ENCODE results near the gene ALOXE3.
"Not testable (repeated sequence)": the region's sequence is repeated elsewhere in the genome, so short reads cannot be mapped to it uniquely, and the experiment has no call there.

The ALOXE3 gene

DNA sequence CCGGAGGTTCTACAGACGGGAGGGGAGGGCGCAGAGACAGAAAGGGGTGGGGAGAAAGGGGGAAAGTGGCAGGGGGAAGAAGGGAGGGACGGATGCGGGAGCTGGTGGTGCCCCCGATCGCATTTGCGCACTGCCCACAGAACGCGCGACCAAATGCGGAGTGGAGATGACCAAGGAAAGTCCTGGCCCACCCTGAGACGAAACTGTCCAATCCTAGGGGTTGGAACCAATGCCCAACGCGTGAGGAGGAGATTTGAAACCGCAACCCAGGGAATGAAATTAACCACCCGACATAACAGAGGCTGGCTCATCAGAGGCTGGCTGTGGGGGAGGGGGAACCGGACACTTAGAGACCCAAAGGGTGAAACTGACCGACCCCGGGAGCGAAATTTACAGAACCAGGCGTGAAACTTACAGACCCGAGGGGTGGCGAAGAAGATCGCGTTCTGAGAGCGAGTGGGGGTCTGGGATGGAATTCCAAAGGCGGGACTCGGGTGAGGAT lies 4.2 kb upstream of the ALOXE3 start:
- no peak for DNase-seq (ENCODE audit: low read depth, low spot score)

DNA sequence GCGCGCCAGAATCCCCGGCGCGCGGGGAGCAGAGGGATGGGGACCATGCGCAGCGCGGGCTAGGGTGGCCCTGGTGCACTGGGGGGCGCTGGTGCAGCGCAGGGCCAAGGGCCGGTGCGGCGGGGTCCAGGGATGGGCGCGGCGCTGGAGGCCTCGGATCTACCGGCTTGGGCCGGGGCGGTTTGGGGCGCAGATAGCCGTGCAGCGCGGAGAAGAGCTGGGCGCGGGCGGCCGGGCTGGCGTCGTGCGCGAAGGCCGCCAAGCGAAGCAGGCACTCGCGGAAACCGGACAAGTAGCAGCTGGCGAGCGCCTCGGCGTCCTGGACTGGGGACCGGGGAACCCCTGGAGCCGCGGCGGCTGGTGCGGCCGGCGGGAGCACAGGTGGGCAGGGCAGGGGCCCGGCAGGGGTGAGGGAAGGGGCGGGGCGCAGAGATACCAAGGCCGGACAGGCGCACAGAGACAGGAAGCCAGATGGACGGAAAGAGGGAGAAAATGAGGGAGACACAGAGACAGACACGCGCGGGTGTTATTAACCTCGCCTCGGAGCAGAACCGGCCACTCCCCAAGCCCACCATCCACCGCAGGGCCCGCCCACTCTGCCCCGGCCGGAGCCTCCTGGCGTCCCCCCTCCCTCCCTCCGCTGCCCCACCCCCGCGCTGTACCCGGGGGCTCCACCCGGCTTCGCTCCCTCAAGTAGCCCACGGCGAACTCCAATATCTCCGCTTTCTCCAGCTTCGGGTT lies 3.5 kb upstream of the ALOXE3 start:
- no peak for DNase-seq (ENCODE audit: low read depth, low spot score)

DNA sequence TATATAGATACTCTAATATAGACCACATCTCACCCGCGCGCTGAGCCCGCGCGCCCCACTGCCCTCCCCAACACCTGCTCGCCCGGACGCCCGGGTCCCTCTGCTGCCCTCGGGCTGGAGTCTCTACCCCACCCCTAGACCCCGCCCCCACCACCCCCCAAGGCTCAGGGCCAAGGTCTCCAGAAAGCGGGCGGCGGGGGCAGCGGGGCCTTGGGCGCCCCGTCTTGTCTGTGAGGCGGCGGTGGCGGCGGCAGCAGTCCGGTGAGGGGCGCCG lies 3.0 kb upstream of the ALOXE3 start:
- no peak for DNase-seq (ENCODE audit: low read depth, low spot score)

DNA sequence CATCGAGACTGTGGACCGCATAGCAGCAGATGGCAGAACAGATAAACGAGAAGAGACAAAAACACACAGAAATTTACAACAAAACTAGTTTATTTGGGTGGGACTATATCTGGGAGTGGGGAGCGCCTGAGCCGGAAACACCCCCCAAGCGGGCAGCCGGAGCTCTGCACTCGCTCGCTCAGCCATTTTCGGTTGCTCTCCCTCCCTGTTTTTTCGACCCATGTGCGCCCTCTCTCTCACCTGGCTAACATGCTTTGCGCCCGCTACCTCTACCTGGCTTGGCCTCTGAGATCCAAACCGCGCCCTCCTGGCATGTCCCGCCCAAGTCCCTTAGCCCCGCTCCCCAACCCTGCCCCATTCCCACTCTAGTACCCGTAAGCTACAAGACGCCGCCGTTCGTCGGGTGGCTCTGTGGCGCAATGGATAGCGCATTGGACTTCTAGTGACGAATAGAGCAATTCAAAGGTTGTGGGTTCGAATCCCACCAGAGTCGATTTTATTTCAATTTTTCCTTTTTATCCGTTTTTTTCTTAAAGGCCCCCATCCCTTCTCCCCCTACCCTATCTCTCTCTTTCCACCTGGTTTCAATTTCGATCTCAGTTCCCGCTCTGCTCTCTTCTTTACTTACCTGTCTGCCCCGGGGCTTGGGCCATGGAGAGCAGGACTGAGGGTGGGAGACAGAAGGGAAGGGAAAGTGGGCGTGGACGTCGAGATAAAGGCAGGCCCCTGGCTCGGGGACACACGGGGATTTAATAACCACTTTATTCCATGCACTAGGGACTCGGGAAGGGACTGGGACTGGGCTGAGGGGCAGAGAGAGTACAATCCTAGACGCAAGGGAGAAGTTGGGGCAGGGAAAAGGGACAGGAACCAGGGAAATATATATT lies 2.4 kb upstream of the ALOXE3 start:
- DNase-seq (ENCODE audit: low read depth, low spot score) = peak; percentile 53

DNA sequence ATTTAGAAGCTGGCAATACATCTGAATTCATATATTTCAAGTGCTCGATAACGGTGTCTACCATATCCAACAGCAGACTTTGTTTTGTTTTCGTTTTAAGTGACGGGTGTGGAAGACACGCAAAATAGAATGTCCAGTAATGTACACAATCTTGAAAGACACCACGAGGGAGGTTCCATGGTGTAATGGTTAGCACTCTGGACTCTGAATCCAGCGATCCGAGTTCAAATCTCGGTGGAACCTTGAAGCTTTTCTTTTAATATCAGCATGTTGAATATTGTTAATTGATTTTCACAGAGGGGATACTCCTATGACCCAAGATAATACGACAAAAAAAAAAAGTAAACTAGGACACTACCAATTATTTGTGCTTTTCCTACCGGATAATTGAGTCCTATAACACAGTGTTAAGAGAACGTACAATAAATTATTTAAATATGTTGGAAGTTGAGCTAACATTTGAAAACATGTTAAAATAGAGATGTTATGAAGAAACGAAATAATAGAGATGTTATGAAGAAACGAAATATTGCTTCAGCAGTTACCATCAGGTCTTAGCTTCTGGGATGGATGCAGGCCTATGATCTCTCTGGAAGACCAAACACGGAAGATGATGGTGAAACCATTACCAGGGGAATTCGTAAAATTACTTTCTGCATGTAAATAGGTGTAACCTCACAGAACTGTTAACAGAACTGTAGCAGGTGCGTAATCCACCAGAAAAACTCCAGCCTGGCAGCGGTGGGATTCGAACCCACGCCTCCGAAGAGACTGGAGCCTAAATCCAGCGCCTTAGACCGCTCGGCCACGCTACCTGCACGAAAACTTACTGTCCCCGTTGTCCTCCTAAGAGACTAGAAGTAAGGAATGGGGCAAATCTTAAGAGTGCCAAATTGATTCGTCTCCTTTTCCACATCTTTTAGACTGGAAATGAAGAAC lies 1.5 kb upstream of the ALOXE3 start:
- DNase-seq (ENCODE audit: low read depth, low spot score) = peak; percentile 71

DNA sequence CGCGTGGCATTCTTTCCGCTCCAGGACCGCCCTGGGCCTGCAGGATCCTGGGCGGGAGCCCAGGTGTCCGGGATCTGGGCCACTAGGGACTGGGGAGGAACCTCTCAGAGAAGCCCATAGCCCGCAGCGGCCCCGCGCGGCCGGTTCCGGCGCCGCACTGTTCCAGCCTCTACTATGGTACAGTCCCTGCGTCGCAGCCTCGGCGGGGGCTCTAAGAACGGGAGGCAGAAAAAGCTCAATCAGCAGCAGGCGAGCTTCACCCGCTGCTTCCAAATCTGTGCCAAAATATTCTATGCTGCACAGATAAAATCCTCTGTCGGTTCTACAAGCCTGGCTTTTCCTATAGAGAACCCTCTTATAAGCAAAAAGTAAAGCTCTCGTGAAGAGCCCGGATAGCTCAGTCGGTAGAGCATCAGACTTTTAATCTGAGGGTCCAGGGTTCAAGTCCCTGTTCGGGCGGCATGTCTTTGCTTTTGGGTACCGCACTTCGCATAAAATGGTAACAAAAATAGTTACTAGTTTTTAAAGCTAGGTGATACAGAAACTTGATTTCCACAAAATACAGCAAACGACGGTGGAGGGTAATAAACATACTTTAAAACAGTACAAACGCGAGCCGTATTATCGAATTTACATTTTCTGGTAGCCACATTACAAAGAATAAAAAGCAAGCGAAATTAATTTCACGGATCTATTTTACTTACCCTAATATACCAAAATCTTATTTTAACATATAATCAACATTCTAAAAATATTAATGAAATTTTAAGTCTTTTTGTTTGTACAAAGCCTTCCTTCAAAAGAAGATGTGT lies 661 bp upstream of the ALOXE3 start:
- DNase-seq (ENCODE audit: low read depth, low spot score) = peak; percentile 64

DNA sequence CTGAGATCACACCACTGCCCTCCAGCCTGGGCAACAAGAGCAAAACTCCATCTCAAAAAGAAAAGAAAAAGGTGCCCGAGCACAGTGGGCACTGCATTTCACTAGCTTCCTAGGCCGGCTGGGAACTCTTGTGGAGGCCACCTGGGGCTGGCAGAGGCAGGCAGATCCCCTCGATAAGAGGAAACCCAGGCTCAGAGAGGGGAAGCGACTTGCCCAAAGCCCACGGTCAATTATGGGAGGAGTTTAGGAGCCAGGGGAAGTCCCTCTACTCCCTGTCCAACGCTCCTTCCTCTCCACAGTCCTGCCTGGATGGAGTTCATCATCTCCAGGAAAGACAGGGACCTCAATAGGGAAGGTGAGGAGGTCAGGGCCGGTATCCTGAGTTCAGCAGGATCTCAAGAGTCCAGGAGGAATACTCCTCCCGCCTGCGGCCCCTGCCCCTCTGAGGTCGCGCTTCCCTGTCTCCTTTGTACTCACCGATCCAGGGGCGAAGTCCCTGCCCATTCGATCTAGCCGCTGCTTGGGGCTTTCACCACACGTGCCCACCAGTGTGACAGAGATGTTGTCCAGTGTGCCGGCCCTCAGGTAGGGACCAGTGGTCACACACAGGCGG lies 841 bp downstream of the ALOXE3 start:
- no peak for DNase-seq (ENCODE audit: low read depth, low spot score)

DNA sequence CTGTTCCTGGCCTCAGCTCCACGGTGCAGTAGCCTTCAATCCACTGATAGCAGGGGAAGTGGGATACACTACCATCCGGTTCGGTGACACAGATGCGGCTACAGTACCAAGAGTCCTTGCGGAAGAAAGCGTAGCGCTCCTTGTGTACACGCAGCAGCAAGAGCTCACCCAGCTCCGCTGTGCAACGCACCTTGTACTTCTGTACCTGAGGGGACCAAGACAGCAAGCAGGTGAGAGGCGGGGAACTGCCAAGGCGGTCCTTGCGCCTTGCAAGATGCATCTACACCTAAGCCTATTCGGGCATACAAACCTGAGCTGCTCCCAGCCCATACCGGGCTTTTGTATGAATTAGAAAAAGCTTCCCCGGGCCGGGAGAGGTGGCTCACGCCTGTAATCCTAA lies 1.5 kb downstream of the ALOXE3 start:
- DNase-seq (ENCODE audit: low read depth, low spot score) = no peak

DNA sequence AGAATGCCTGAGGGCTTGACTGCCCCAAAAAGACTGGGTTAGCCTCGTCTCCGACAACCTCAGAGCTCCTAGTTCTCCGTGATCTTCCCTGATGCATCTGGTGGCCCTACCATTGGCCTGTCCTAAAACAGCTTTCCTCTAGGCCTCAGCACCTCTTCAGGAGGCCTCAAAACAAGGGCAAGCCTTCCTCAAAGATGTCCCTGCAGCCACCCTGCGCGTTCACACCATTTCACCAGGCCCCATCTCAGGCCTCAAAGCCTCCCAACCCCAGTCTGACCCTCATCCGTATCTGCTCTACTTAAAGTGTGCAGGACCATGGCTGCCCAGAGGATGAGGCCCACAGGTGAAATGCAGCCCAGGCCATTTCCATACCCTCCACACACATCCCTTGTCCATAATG lies 7.4 kb downstream of the ALOXE3 start:
- DNase-seq (ENCODE audit: low read depth, low spot score) = no peak

DNA sequence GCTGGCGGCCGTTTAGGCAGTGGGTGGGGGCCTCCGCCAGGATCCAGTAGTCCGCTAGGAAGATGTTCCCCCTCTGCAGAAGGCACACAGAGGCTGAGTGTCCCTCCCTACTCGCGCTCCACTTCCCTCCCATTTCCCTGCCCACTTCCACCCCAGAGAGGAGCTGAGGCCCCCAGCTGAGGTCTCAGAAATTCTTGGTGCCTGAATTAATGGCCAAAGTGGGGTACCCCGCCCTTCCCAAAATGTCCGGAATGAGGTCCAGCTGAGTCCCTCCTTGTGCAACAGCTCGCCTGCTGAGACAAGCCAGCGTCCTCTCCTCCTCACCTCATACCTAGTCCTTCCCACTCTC lies 7.9 kb downstream of the ALOXE3 start:
- no peak for DNase-seq (ENCODE audit: low read depth, low spot score)

DNA sequence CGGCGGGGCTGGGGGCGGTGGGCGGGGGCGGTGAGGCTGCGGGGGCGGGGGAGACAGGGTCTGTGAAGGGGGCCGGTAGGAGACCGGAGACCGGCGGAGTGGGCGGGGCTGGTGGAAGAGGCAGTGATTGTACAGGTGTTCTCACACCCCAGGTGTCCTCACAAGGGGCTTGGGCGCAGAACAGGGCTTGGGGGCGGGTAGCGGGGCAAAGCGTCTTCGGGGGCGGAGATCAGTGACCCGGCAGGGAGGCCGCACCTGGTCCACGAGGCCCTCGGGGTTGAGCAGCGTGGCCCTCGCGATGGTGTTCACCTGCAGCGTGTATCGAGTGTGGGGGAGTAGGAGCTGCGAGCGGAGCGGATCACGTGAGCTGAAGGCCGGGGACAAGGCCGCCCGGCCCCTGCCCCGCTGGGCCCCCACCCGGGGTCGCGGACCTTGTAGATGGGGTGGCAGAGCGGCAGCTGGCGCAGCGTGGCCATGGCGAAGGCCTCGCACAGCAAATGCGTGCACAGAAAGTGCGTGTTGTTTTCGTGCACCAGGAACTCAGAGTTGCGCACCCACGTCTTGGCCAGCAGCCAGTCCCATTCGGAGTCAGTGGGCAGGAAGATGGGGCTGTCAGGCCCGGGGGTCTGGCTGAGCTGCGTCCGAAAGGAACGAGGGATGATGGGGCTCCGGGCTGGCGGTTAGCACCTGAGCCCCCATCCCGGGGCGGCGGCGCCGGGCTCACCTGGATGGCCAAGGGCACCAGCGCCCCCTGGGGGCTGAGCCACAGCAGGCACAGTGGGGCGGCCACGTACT lies 8.5 kb downstream of the ALOXE3 start:
- peak; percentile 72 for DNase-seq (ENCODE audit: low read depth, low spot score)

DNA sequence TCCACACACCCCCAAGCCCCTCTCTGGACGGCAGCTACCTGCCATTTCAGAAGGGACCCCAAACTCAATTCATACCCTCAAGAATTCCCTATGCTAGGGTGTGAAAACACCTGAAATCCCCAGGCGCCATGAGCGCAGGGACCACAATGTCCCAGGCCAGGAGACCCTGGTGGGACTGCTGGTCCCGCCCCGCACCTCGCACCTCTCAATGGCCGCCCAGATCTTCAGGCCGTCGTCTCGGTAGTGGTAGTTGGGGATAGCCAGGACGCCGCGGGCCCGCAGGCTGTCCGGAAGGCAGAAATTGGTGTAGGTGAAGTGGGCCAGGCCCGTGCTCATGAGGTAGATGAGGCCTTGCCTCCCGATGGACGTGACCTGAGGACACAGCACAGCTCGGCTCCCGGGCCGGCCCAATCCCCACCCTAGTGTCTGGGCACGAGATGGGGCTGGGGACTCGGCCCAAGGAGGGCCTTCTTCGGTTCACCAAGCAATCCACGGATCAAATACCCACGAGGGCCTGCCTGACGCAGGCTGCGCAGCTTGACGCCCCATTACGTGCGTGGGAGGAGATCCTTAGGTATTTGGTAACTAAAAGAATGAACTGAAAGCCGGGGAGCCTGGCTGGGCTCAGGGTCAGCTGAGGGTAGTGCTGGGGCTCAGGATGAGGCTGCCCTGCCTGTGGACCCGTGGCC lies 9.2 kb downstream of the ALOXE3 start:
- DNase-seq (ENCODE audit: low read depth, low spot score) = no peak

DNA sequence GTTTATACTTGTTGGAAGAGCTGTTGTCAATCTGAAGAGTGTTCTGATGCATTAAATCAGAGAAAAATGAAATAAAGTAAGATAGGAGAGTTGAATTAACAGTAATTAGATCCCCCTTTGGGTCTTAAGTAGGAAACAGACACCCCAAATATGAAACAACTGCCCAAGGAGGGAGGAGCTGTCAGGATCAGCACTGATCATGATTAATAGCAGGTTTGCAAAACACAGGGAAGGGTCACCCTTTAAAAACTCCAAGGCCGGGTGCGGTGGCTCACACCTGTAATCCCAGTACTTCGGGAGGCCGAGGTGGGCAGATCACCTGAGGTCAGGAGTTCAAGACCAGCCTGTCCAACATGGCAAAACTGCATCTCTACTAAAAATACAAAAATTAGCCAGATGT lies 11.3 kb downstream of the ALOXE3 start:
- DNase-seq (ENCODE audit: low read depth, low spot score) = not testable (repeated sequence)

DNA sequence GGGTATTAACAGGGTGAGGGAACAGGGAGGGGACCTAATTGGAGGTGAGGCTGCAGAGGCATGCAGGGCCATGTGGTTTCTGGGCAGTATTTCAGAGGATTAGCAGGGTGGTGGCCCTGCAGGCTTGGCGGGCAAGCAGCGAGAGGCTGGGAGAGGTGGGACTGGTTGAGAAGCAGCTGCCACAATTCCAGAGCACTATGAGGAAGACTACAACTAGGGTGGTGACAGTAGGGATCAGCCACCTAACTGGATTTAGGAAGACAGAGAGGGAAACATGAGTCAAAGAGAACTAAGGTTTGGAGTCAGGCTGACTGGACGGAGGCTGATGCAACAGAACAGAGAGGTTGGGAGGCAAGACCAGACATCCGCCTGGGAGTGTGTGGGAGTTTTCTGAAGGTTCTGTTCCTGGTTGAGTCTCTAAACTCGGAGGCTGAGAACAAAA lies 12.3 kb downstream of the ALOXE3 start:
- no peak for DNase-seq (ENCODE audit: low read depth, low spot score)

DNA sequence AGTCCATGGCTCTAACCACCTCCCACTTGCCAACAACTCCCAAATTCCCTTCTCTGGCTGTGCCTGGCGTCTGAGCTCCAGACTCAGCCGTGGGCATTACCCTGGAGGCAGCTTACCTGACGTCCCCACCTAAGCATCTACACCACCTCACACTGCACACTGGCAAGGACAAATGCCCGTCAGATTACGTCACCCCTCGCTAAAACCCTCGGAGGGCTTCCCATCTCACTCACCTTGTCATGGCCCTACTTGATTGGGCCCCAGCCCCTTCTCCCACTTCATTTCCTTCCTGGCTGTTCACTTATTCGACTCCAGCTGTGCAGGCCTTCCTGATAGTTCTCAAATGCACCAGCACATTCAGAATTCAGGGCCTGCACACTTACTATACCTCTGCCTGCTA lies 13.4 kb downstream of the ALOXE3 start:
- no peak for DNase-seq (ENCODE audit: low read depth, low spot score)

DNA sequence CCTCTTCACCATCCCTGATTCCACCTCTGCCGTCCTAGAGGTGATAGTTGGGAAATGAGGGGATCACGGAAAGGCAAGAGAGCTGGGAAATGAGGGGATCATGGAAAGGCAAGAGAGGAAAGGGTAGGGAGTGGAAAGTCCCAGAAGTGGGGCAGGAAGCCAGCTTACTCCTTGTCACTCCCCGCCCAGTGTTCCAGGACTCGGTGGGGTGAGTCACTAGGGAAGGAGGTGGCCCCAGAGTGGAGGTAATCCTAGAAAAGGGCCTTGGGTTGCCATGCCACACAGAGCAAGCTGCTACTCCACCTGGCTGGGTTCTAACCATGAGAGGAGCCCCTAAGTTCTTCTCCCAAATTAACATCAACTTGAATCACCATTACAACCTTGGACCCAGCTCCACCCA lies 14.8 kb downstream of the ALOXE3 start:
- no peak for DNase-seq (ENCODE audit: low read depth, low spot score)

DNA sequence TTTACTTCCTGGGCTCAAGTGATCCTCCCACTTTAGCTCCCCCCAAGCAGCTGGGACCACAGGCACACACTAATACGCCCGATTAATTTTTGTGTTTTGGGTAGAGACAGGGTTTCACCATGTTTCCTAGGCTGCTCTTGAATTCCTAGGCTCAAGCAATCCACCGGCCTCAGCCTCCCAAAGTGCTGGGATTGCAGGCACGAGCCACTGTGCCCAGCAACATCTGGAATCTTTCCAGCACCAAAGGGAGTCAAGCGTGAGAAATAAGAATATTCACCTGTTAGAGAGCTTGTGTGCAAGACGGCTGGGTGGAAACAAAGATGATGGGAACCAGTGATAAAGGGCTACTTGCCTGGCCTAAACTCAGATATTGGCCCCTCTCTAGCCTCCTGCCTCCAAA lies 16.6 kb downstream of the ALOXE3 start:
- no peak for DNase-seq (ENCODE audit: low read depth, low spot score)

DNA sequence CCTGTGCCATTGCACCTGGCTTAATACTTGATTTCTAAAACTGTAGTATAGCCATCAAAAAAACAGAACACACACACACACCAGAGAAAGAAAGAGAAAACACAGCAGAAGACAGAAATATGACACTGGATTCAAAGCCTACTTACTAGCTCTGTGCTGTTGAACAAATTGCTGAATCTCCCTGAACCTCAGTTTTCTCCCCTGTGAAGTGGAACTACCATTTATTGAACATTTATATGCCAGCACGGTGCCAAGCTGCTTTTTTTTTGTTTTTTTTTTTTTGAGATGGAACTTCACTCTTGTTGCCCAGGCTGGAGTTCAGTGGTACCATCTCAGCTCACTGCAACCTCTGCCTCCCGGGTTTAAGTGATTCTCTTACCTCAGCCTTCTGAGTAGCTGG lies 17.6 kb downstream of the ALOXE3 start:
- DNase-seq (ENCODE audit: low read depth, low spot score) = no peak

DNA sequence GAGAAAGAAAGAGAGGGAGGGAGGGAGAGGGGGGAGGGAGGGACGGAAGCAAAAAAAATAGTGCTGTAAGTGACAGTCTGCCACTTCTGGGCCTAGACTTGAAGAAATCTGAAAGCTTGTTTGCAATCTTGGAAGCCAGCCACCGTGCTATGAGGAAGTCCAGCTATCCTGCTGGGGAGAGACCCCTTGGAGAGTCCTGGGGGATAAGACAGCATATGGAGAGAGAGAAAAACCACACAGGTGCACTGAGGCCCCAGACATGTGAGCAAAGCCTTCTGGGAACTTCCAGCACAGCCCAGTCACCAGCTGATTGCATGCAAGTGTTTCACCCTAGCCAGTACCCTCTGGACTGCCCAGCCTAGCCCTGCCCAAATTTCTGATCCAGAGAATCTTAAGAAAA lies 18.2 kb downstream of the ALOXE3 start:
- no peak for DNase-seq (ENCODE audit: low read depth, low spot score)

Measured in activated CD4-positive, CD25-positive, alpha-beta regulatory T cell treated with anti-CD3 and anti-CD28 coated beads, Interleukin-2, amount 50 U/mL, for 16 hours (primary cell).